Urinary bladder (tissue), 4 donors: Measurements from ENCODE around the gene FAM234A. TPM values are rescaled to one million over a fixed set of nuclear protein-coding genes. Genes with fewer than 3 reads are reported as not detected.
"Not testable (repeated sequence)": the region's sequence is repeated elsewhere in the genome, so short reads cannot be mapped to it uniquely, and the experiment has no call there.

Experiments
- DNase-seq: peaks from one replicate; pipeline ENCODE4 v3.0.0-alpha.2; 2015; ENCODE audit errors: extremely low spot score
- H3K27ac ChIP-seq: one replicate; pipeline ENCODE4 v1.5.1; 2013; ENCODE audit warnings: low read depth, mild to moderate bottlenecking, moderate library complexity
- H3K36me3 ChIP-seq: one replicate; pipeline ENCODE4 v1.6.1; 2013; ENCODE audit warnings: mild to moderate bottlenecking, moderate library complexity; ENCODE audit not compliant: insufficient read depth
- H3K4me1 ChIP-seq: one replicate; pipeline ENCODE4 v1.6.1; 2013; ENCODE audit warnings: mild to moderate bottlenecking, moderate library complexity; ENCODE audit not compliant: insufficient read depth
- H3K4me3 ChIP-seq: one replicate; pipeline ENCODE4 v1.5.1; 2013; ENCODE audit warnings: low read depth, low read length
- WGBS: extraction: QIAGEN DNeasy Blood & Tissue Kit; methylation state at CpG from one replicate; pipeline ENCODE4 v1.1.7; 2013; 5-methylcytosine and 5-hydroxymethylcytosine counted together
- polyA plus RNA-seq: library from polyadenylated mRNA; stranded (reverse); fragments of 200-250 nt; gene quantifications from one replicate; pipeline ENCODE4 v1.2.3, GENCODE V29; 2013
- total RNA-seq: library from RNA; depleted of rRNA; stranded (reverse); fragments of >200 nt; gene quantifications from one replicate; pipeline ENCODE4 v1.2.3, GENCODE V29; 2014
- donor health status: healthy with polysubstance abuse.
- donor health status: healthy.

FAM234A gene
- 38.8 TPM for total RNA-seq
- polyA plus RNA-seq, result 115 TPM

- peak; percentile 77 for DNase-seq
- H3K36me3 ChIP-seq, result no peaks in the 10 kb centered on the region
- WGBS, result under 1% methylated on average over 85 of the region's 85 CpGs
- H3K4me3 ChIP-seq, result peak within 1 kb of the TSS; percentile 59
- no peaks in the 10 kb centered on the region for H3K4me1 ChIP-seq
- peak within 1 kb of the TSS; percentile 96 for H3K27ac ChIP-seq
Observed at GRCh38 chr16:234468-235305, at the start of gene FAM234A. Gene FAM234A (plus strand): TSS chr16:234821. CDS start chr16:254414, 19,593 bp downstream.

- DNase-seq, result no peak
- WGBS, result 80% methylated on average over 13 of the region's 13 CpGs
Observed at GRCh38 chr16:185213-185612, 49.4 kb upstream of the FAM234A start.

DNA sequence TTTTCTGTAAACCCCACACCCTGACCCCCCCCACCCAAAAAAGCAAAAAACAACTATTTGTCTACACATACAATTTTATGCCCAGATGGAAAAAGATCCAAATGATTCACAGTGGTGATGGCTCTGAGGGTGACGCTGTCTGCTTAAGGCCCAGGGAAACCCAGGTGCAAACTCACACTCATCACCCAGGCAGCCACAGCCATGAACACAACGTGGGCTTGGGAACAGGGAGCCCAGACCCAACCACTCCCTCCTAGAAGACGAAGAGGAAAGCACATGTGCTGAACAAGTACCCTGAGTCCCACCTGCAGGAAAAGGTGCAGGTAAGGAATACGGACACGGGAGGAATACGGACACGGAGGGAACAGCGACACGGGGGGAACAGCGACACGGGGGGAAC, 48.9 kb upstream of the FAM234A start:
- H3K36me3 ChIP-seq, result peaks cover 5% of the 10 kb centered on the region
- 83% methylated on average over 11 of the region's 11 CpGs for WGBS
- H3K4me3 ChIP-seq, result no peak overlapping the region
- H3K27ac ChIP-seq, result no peak overlapping the region
- no peak for DNase-seq
- no peaks in the 10 kb centered on the region for H3K4me1 ChIP-seq

More at GRCh38 chr16:185213-185612, 49.4 kb upstream of the FAM234A start:
- Histone ChIP-seq H3K4me1 (peaks cover 3% of the 10 kb centered on the region), H3K36me3 (peaks cover 5% of the 10 kb centered on the region), H3K27ac (no peak overlapping the region), H3K4me3 (no peak overlapping the region)

DNA sequence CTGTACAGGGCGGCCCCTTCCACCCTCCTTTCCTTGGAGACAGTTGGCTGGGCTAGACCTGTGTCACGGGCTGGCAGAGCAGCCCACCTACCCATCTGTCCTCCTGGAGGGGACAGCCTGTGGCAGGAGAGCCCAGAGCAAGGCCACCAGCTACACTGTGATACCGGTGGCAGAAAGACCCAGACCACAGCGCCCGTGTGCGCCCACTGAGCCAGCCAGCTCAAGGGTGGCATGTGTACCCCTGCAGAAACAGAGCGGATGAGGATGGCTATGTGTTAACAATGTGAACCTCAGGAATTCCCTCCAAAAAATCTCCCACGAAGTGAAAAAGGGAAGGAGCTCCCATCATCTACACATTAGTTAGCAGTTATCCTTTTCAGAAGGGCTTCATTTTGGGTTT, 47.3 kb upstream of the FAM234A start:
- no peaks in the 10 kb centered on the region for H3K4me1 ChIP-seq
- 95% methylated on average over 8 of the region's 8 CpGs for WGBS
- DNase-seq, result no peak
- no peak overlapping the region for H3K27ac ChIP-seq
- peaks cover 5% of the 10 kb centered on the region for H3K36me3 ChIP-seq
- no peak overlapping the region for H3K4me3 ChIP-seq

DNA sequence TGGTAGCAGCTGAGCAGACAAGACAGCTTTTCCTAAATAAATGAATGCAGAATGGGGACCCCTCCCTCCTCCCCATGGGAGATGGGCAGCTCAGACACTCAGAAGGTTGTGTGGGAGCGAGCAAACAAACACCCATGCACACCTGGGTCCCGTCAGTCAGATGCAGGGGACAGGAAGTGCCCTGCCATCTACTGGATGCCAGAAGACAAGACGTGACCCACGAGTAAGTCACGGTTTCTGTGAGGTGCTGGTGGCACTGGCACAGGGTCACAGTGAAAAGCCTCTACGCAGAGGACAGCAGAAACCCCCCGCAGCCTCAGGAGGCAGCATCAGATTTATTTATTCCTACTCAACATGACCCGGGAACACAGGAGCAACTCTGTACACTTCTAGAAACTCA, 45.9 kb upstream of the FAM234A start:
- no peak overlapping the region for H3K27ac ChIP-seq
- WGBS, result 77% methylated on average over 8 of the region's 8 CpGs
- no peak overlapping the region for H3K4me3 ChIP-seq
- H3K36me3 ChIP-seq, result peaks cover 5% of the 10 kb centered on the region
- no peak for DNase-seq
- H3K4me1 ChIP-seq, result no peaks in the 10 kb centered on the region

GRCh38 chr16:189604-190186, 44.9 kb upstream of the FAM234A start:
- WGBS, result 94% methylated on average over 34 of the region's 34 CpGs
- peaks cover 5% of the 10 kb centered on the region for H3K36me3 ChIP-seq

DNA sequence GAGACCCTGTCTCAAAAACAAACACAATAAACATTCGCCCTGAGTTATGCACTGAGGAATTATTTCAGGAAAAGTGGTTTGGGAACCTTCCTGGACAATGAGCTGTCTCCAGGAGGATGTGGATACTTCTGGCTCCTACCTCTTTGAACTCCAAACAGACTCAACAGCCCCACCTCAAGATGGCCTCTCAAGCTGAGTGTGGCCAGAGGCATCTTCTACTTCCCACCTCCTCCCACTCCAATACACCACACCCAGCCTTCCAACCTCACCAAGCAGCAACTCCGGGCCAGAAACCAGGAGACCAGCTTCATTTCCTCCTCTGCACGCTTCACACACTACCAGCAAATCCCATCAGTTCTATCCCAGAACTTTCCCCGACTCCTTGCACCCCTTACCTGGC, 42.8 kb upstream of the FAM234A start:
- peaks cover 7% of the 10 kb centered on the region for H3K36me3 ChIP-seq
- H3K4me1 ChIP-seq, result no peaks in the 10 kb centered on the region
- DNase-seq, result no peak
- H3K4me3 ChIP-seq, result no peak overlapping the region
- H3K27ac ChIP-seq, result no peak overlapping the region
- WGBS, result 89% methylated on average over 4 of the region's 4 CpGs

More at GRCh38 chr16:189604-190186, 44.9 kb upstream of the FAM234A start:
- no peak for DNase-seq
- Histone ChIP-seq H3K4me3 (no peak overlapping the region), H3K4me1 (no peaks in the 10 kb centered on the region), H3K27ac (no peak overlapping the region)

- H3K27ac ChIP-seq, result no peak overlapping the region
- WGBS, result 94% methylated on average over 11 of the region's 11 CpGs
- H3K4me3 ChIP-seq, result no peak overlapping the region
- DNase-seq, result no peak
- H3K4me1 ChIP-seq, result no peaks in the 10 kb centered on the region
- peaks cover 5% of the 10 kb centered on the region for H3K36me3 ChIP-seq
Observed at GRCh38 chr16:192686-193085, 41.9 kb upstream of the FAM234A start.

GRCh38 chr16:193441-193840, 41.2 kb upstream of the FAM234A start:
- WGBS, result 91% methylated on average over 15 of the region's 15 CpGs

GRCh38 chr16:194516-194915, 40.1 kb upstream of the FAM234A start:
- DNase-seq, result no peak
- WGBS, result 85% methylated on average over 6 of the region's 6 CpGs
- Histone ChIP-seq H3K4me1 (no peaks in the 10 kb centered on the region), H3K27ac (no peak overlapping the region), H3K4me3 (no peak overlapping the region), H3K36me3 (peaks cover 5% of the 10 kb centered on the region)

More at GRCh38 chr16:193441-193840, 41.2 kb upstream of the FAM234A start:
- no peak for DNase-seq
- H3K4me1 ChIP-seq, result no peaks in the 10 kb centered on the region
- H3K27ac ChIP-seq, result no peak overlapping the region
- H3K36me3 ChIP-seq, result peaks cover 5% of the 10 kb centered on the region
- H3K4me3 ChIP-seq, result no peak overlapping the region

DNA sequence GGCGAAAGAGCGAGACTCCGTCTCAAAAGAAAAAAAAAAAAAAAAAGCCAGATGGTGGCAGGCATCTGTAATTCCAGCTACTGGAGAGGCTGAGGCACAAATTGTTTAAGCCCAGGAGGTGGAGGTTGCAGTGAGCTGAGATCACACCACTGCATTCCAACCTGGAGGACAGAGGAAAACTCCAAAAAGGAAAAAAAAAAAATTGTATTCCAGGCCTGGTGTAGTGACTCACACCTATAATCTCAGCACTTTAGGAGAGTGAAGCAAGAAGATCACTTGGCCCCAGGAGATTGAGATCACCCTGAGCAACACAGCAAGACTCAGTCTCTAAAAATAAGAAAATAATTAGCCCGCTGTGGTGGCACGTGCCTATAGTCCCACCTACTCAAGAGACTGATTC, 34.2 kb upstream of the FAM234A start:
- Histone ChIP-seq H3K4me1 (no peaks in the 10 kb centered on the region), H3K27ac (no peak overlapping the region), H3K4me3 (no peak overlapping the region), H3K36me3 (no peaks in the 10 kb centered on the region)
- DNase-seq, result no peak
- 94% methylated on average over 5 of the region's 5 CpGs for WGBS

DNA sequence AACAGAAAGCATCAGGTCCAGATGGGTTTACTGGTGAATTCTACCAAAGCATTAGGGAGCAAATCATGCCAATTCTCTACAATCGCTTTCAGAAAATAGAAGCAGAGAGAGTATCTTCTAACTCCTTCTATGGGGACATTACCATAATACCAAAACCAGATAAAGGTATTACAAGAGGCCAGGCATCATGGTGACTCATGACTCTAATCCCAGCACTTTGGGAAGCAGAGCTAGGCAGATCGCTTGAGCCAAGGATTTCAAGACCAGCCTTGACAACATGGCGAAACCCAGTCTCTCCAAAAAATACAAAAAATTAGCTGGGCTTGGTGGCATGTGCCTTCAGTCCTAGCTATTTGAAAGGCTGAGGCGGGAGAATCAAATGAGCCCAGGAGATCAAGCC, 31.4 kb upstream of the FAM234A start:
- WGBS, result 97% methylated on average over 4 of the region's 4 CpGs
- Histone ChIP-seq H3K4me3 (no peak overlapping the region), H3K27ac (no peak overlapping the region), H3K36me3 (peaks cover 4% of the 10 kb centered on the region), H3K4me1 (no peaks in the 10 kb centered on the region)
- no peak for DNase-seq

GRCh38 chr16:204046-204445, 30.6 kb upstream of the FAM234A start:
- H3K27ac ChIP-seq, H3K4me1 ChIP-seq, DNase-seq, H3K4me3 ChIP-seq, H3K36me3 ChIP-seq: not testable (repeated sequence)
- WGBS, result 95% methylated on average over 9 of the region's 9 CpGs

GRCh38 chr16:209359-209758, 25.3 kb upstream of the FAM234A start:
- 81% methylated on average over 4 of the region's 4 CpGs for WGBS

More at GRCh38 chr16:209359-209758, 25.3 kb upstream of the FAM234A start:
- not testable (repeated sequence) for H3K36me3 ChIP-seq, H3K4me1 ChIP-seq, H3K4me3 ChIP-seq, DNase-seq, H3K27ac ChIP-seq
